Right lobe of liver (tissue), 4 donors: ENCODE measurements around the gene SEPTIN1.

ENCODE experiments used
- POLR2A ChIP-seq: fragments of 450-650 bp; IDR thresholded peaks from one replicate; pipeline ENCODE4 v1.6.1; 2017; ENCODE audit warnings: antibody characterized with exemption, mild to moderate bottlenecking
- TF ChIP-seq, protein P1 (sequence below), 4 donors: fragments of 200-600 bp in 3 of 4; fragments of 450-650 bp in 1 of 4; IDR thresholded peaks; one replicate each; pipeline versions ENCODE4 v1.5.1 to v1.8.0; 2016 to 2022; ENCODE audit warnings: antibody characterized with exemption in 4 of 4, mild to moderate bottlenecking in 2 of 4
- donor health status: DM: no; HTN: no; CAD: no.
- donor health status: DM: no; HTN: no; CAD: no.
- donor health status: DM: no; HTN: yes; CAD: no.

DNA sequence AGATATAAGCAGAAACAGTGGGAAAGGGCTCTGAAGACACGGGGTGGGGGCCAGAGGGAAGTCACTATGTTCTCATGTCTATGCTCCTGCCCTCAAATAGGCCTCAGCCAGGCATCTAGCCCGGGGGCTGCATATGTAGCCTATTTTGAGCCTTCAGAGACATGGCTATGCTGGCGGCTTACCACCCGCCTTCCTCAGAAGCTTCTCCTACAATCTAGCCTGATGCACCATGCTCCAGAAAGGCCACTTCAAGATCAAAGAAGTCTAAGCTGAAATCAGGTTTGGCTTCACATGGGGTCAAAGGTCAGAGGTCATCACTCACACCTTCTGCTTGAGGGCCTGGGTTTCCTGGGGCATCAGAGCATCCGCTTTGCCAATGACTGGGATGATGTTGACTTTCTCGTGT lies 1.6 kb downstream of the SEPTIN1 start:
- TF ChIP-seq, protein P1, sequence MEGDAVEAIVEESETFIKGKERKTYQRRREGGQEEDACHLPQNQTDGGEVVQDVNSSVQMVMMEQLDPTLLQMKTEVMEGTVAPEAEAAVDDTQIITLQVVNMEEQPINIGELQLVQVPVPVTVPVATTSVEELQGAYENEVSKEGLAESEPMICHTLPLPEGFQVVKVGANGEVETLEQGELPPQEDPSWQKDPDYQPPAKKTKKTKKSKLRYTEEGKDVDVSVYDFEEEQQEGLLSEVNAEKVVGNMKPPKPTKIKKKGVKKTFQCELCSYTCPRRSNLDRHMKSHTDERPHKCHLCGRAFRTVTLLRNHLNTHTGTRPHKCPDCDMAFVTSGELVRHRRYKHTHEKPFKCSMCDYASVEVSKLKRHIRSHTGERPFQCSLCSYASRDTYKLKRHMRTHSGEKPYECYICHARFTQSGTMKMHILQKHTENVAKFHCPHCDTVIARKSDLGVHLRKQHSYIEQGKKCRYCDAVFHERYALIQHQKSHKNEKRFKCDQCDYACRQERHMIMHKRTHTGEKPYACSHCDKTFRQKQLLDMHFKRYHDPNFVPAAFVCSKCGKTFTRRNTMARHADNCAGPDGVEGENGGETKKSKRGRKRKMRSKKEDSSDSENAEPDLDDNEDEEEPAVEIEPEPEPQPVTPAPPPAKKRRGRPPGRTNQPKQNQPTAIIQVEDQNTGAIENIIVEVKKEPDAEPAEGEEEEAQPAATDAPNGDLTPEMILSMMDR (IDR thresholded peaks at IDR 0.05), result no peak
- no peak for TF ChIP-seq POLR2A
